ENCODE results near the gene TMEM121B. TPM values are rescaled to one million over a fixed set of nuclear protein-coding genes. Genes with fewer than 3 reads are reported as not detected.

TMEM121B gene
- total RNA-seq, 2 donors from 2014 or later: 0.55 to 1.1 TPM

DNA sequence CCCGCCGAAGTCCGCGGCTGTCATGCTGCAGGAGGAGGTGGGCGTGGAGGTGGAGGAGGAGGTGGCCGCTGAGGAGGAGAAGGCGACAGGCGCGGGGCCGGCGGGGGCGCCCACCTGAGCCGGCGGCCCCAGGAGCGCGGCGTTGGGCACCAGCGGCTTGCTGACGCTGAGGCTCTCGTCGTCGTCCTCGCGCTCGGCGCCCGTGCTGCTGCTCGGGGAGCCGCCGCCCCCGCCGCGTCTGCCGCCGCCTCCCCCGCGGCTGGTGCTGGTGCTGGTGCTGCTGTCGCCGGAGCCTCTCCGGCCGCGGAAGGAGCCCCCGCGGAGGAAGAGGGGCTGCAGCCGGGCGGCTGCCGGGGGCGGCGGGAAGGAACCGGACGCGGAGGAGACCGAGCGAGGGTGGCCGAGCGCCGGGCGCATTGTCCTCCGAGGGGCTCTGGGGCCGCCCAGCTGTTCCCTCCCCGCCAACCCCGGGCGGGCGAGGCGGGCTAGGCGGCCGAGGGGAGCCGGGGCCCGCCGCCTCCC is 388 bp downstream of the TMEM121B start:
- H3K27me3 ChIP-seq: peaks cover 0 to 2% of the 10 kb centered on the region in 2 donors
- no peaks in the 10 kb centered on the region for H3K9me3 ChIP-seq
- H3K4me1 ChIP-seq: peaks cover 0 to 26% of the 10 kb centered on the region in 2 donors
- no peaks in the 10 kb centered on the region for H3K36me3 ChIP-seq
- peak overlapping the region; percentile 60 to 67 for H3K4me3 ChIP-seq
- H3K27ac ChIP-seq: peak overlapping the region; percentile 64 to 66
- no peak for DNase-seq (ENCODE audit: low spot score)
- TF ChIP-seq, protein P1, sequence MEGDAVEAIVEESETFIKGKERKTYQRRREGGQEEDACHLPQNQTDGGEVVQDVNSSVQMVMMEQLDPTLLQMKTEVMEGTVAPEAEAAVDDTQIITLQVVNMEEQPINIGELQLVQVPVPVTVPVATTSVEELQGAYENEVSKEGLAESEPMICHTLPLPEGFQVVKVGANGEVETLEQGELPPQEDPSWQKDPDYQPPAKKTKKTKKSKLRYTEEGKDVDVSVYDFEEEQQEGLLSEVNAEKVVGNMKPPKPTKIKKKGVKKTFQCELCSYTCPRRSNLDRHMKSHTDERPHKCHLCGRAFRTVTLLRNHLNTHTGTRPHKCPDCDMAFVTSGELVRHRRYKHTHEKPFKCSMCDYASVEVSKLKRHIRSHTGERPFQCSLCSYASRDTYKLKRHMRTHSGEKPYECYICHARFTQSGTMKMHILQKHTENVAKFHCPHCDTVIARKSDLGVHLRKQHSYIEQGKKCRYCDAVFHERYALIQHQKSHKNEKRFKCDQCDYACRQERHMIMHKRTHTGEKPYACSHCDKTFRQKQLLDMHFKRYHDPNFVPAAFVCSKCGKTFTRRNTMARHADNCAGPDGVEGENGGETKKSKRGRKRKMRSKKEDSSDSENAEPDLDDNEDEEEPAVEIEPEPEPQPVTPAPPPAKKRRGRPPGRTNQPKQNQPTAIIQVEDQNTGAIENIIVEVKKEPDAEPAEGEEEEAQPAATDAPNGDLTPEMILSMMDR (IDR thresholded peaks at IDR 0.05): no peak

DNA sequence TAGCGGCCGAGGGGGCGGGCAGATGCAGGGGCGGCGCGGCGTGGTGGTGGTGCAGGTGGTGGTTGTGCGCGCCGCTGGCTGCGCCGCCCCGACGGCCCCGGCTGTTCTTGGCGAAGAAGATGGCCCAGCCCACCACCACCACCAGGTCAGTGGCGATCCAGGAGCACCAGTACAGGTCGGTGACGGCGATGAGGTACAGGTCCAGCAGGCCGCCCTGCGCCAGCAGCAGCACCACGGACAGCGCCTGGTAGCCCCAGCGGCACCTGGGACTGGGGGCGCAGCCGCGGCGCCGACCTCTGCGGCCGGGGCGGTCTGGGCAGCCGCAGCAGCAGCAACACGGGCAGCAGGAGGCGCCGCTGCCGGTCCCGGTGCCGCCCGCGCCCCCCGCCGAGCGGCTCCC is 879 bp downstream of the TMEM121B start:
- Histone ChIP-seq H3K36me3 (no peaks in the 10 kb centered on the region), H3K9me3 (no peaks in the 10 kb centered on the region), H3K4me1 (peaks cover 0 to 26% of the 10 kb centered on the region in 2 donors), H3K4me3 (peak overlapping the region; percentile 60 to 67), H3K27ac (no peak overlapping the region), H3K27me3 (peaks cover 0 to 2% of the 10 kb centered on the region in 2 donors)
- no peak for DNase-seq (ENCODE audit: low spot score)
- TF ChIP-seq, protein P1 (IDR thresholded peaks at IDR 0.05): no peak

DNA sequence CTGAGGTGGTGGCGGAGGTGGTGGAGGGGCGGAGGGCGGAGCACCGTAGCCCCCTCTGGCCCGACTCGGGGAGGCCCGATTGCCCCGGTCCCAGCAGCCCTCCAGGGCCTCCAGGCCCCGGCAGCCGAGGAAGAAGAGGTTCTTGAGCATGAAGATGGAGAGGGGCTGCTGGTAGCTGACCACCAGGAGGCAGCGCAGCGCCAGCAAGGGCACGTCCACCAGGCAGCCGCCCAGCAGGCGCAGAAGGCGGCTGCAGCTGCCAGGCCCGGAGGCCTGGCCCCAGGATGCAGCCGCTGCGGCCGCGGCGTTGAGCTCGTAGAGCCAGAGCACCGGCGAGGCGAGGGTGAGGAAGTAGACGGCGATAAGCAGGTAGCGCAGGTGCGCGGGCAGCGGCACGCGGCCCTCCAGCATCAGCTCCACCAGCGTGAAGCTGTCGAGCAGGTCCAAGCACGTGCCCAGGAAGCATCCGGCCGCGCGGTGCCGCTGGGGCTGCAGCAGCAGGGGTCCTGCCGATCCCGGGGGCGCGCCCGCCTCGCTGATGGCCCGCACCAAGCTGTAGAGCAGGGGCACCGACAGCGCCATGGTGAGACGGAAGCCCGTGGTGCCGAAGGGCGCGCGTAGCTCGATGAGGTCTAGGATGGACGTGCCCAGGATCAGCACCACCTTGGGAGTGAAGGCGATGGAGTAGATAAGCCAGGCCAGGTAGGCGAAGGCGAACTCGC is 1.5 kb downstream of the TMEM121B start:
- TF ChIP-seq, protein P1 (IDR thresholded peaks at IDR 0.05): peak in 1 of 2 donors; percentile 58
- peaks cover 0 to 2% of the 10 kb centered on the region in 2 donors for H3K27me3 ChIP-seq
- DNase-seq (ENCODE audit: low spot score): no peak
- H3K36me3 ChIP-seq: no peaks in the 10 kb centered on the region
- peaks cover 0 to 26% of the 10 kb centered on the region in 2 donors for H3K4me1 ChIP-seq
- H3K9me3 ChIP-seq: no peaks in the 10 kb centered on the region
- H3K27ac ChIP-seq: no peak overlapping the region
- peak overlapping the region in 1 of 2 donors; percentile 3 for H3K4me3 ChIP-seq

DNA sequence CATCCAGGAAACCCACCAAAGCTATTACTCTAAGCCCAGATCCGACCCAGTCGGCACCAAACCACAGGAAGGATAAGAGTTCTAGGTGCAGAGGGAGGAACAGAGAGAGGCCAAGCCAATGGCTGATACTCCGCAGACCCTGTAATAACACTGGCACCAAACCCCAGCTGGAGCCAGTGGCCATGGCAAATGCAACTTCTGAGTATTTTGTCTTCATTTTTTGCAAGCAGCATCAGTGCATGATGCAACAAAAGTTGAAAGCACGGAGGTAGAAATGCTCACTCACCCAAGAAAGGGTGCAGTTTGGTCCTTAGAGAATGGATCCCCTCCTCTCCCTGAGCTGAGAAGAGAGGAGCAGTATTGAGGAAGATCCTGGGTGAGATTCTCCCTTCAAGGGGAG is 2.8 kb downstream of the TMEM121B start:
- TF ChIP-seq, protein P1 (IDR thresholded peaks at IDR 0.05): no peak
- no peak overlapping the region for H3K4me3 ChIP-seq
- H3K27ac ChIP-seq: no peak overlapping the region
- no peak for DNase-seq (ENCODE audit: low spot score)
- H3K27me3 ChIP-seq: no peaks in the 10 kb centered on the region
- peaks cover 0 to 26% of the 10 kb centered on the region in 2 donors for H3K4me1 ChIP-seq
- H3K36me3 ChIP-seq: no peaks in the 10 kb centered on the region
- H3K9me3 ChIP-seq: no peaks in the 10 kb centered on the region

DNA sequence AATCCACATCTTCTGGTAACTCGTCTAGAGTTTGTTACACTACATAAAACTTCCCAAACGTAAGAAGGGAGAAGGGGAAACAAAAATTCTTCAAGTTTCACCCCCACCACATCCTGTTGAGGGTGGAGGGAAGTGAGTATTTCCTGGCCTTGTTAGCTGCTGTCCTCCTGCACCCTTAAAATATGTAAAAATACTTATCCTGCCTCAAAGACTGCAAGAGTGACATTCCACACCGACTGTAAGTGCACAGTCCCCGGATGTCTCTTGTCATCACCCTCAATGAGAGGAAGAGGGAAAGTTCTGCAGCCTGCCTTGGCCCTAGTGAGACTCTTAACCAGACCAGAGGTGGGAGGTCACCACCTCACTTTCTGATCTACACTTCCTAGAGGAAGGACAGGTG is 3.3 kb downstream of the TMEM121B start:
- peaks cover 0 to 26% of the 10 kb centered on the region in 2 donors for H3K4me1 ChIP-seq
- no peaks in the 10 kb centered on the region for H3K27me3 ChIP-seq

More for the DNA sequence above, 3.3 kb downstream of the TMEM121B start:
- Histone ChIP-seq H3K27ac (no peak overlapping the region), H3K36me3 (no peaks in the 10 kb centered on the region), H3K9me3 (no peaks in the 10 kb centered on the region), H3K4me3 (no peak overlapping the region)
- no peak for DNase-seq (ENCODE audit: low spot score)
- TF ChIP-seq, protein P1 (IDR thresholded peaks at IDR 0.05): no peak
